GM12872 (cell line): ENCODE measurements around the gene MRPS15.

Experiments used
- TF ChIP-seq, protein P1 (sequence below): IDR thresholded peaks from 3 replicates; pipeline ENCODE4 v1.5.1; 2011; ENCODE audit warnings: low read depth, mild to moderate bottlenecking, low read length, moderate library complexity; ENCODE audit not compliant: insufficient read depth

The MRPS15 gene

DNA sequence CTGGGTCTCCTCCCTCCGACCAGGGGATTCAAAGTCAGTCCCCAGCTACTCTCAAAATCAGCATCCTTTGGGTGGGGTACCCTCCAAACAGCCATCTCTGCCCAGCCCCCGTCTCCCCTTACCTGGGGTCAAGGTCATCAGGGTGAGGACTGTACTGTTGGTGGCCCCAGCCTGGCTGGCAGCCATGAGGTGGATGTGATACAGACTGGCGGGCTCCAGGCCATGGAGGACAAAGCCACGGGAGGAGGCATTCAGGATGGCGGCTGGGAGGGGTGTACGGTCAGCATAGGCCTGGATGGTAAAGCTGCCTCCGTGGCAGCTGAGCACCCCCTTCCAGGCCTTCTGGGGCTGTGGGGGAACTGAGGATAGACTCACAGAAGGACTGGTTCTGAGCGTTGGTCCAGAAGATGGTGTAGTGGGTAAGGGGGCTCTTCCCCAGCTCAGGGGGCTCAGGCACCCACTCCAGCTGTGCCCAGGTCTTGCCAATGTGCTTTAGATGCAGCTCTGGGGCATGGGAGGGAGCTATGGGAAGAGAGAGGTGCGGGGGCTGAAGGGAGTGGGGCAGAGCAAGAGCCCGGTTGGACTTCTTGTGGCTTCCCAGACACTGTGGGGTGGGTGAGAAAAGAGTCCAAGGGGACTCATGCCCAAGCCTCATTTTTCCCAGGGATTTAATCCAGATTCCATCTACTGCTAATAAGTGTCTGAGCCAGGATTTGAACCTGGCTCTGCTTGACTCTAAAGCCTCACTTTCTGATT is 3.7 kb upstream of the MRPS15 start:
- TF ChIP-seq, protein P1, sequence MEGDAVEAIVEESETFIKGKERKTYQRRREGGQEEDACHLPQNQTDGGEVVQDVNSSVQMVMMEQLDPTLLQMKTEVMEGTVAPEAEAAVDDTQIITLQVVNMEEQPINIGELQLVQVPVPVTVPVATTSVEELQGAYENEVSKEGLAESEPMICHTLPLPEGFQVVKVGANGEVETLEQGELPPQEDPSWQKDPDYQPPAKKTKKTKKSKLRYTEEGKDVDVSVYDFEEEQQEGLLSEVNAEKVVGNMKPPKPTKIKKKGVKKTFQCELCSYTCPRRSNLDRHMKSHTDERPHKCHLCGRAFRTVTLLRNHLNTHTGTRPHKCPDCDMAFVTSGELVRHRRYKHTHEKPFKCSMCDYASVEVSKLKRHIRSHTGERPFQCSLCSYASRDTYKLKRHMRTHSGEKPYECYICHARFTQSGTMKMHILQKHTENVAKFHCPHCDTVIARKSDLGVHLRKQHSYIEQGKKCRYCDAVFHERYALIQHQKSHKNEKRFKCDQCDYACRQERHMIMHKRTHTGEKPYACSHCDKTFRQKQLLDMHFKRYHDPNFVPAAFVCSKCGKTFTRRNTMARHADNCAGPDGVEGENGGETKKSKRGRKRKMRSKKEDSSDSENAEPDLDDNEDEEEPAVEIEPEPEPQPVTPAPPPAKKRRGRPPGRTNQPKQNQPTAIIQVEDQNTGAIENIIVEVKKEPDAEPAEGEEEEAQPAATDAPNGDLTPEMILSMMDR: no peak

DNA sequence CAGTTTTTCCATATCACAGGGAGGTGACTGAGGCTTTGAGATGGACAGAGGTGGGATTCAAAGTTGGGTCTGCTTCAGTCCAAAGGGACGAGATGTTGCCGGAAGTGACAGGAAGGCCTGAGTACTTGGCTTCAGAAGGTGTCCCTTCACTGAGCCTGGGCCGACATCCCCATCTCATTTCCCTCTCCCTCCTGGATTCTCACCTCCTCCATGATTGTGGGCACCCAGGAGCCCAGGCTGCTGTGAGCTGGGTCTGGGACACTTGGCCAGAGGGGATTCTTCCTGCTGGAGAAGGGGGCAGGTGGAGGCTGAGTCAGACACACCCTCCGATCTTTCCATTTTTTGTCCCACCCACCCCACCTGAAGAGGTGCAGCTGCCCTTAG is 2.8 kb upstream of the MRPS15 start:
- TF ChIP-seq, protein P1: no peak

DNA sequence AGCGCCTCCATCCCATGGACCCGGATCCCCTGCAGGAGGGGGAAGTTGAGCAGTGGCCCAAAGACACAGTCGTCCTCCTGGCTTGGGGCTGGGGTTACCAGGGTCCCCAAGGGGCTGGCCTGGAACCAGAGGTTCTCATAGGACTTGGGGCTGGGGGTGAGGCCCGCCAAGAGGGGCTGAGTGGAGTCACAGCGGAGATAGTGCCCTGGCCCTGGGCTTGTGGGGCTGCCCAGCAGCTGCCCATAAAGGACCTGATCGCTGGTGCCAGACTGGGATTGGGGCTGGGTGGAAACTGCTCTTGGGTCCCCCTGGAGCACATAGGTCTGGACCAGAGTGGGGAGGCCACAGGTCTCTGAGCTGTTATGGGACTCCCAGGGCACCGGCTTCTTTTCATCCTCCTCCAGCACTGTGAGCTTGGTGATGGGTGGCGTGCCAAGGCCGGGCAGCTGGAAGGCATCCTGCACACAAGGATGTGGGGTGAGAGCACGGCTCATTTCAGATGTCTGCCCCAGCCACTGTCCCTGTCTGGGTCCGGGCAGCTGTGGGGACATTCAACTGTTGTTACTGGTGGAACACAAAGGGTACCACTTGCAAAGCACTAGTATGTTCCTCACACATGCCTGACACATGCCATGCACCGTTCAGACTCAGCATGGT is 2.3 kb upstream of the MRPS15 start:
- TF ChIP-seq, protein P1: no peak

DNA sequence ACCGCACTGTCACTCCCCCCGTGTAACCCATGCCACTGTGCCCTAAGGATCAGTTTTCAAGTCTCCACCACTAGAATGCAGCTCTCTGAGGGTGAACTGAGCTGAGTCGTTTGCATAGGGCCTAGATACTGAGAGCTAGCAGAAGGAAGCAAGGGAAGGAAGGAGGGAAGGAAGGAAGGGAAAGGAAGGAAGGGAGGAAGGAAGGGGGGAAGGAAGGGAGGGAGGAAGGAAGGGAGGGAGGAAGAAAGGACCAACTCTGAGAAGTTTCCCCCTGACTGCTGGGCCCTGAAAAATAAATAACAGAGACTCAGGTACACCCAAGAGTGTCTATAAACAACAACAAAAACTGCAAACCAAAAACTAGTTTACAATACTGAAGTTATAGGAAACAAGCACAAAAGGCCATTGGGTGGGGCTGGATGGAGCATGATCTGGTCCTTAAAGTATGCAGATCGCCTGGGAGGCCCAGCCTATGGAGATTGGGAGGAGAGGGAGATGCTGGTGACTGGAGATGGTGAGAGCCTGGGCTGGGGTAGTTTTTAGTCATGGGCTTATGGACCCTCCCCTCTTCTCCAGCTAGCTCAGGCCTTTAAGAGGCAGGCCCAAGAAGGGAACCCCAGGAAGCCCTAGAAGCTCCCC is 1.7 kb upstream of the MRPS15 start:
- TF ChIP-seq, protein P1: no peak

DNA sequence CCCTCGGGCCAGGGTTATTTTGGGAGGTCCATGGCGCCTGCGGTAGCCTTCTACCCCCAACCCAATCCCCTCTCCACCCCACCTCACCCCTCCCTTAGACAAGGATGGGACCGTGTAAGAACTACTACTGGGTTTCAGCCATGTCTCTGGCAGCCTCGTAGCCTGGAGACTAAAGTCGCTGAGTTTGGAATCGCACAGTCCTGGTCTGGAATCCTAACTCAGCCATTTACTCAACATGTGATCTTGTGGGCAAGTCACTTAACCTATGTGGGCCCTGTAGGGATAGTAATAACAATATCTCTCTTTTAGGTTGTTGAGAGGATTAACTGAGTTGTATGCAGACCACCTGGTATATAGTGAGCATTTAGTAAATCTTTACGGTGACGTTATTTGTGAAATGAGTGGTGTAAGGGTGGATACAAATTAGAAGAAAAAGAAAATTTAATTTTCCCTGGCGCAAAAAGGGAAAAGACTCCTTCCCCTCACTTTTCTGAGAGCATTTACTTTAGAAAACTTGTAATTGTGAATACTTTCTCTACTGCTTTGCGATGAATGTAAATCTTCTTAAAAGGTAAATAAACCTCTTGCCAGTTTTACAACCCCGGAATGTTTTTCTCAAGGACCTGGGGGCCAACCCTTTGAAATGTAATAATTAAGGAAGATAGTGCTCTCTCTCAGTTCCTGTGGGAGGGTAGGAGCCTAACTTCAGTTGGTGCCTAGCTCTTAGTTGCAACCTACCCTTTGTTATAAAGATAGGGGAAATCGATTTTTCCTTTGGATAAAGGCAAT is 615 bp upstream of the MRPS15 start:
- TF ChIP-seq, protein P1: no peak

DNA sequence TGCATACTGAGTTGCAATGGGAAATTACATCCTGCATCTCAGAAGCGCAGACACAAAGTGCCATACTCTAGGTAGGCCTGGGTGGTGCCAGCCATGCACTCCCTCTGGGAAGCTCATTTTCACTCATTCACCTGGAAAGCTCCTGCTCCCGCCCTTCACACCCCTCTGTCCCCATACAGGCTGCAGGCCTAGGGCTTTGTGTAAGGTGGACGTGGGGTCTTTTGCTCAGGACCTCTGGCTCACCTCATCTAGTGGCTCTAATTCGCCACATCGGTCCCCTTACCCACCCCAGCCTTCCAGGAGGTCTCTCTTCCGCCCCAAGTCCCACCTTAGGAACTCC is 751 bp downstream of the MRPS15 start:
- TF ChIP-seq, protein P1: no peak

DNA sequence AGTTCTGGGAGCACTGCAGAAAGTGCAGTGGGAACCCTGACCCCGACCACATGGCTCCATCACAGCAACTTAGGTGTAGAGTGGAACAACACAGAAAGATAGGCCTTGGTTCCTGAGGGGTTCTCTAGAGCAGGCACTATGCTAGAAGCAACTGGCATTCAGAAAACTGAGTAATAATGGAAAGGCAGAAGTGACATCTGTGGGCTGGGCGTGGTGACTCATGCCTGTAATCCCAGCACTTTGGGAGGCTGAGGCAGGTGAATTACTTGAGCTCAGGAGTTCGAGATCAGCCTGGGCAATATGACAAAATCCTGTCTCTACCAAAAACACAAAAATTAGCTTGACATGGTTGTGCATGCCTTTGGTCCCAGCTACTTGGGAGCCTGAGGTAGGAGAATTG is 5.3 kb downstream of the MRPS15 start:
- TF ChIP-seq, protein P1: no peak
